ENCODE results near the gene SPATA31C1. TPM values are rescaled to one million over a fixed set of nuclear protein-coding genes. Genes with fewer than 3 reads are reported as not detected.

The SPATA31C1 gene
- total RNA-seq, 1 experiment from 2014 or later = not detected

DNA sequence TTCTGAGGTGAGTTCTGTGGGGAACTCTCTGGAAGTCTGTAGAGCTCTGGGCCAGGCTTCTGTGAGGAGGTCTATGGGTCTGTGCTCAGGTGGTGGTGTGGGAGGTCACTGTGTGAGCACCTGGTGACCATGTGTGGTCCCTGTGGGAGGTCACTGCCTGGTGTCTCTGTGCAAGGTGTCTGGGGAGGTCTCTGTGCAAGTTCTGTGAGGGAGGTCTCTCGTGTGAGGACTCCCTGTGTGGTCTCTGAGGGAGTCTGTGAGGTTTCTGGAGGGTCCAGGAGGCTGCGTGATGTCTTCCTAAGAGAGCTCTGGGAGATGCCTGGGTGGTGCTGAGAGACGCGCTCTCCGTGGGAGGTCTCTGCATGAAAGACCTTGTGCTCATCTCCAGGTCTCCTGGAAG lies 41.1 kb upstream of the SPATA31C1 start (continued):
- TF ChIP-seq, protein P1, sequence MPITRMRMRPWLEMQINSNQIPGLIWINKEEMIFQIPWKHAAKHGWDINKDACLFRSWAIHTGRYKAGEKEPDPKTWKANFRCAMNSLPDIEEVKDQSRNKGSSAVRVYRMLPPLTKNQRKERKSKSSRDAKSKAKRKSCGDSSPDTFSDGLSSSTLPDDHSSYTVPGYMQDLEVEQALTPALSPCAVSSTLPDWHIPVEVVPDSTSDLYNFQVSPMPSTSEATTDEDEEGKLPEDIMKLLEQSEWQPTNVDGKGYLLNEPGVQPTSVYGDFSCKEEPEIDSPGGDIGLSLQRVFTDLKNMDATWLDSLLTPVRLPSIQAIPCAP (CRISPR knock-in tag; IDR thresholded peaks at IDR 0.05) = no peak
- TF ChIP-seq ZNF396 (CRISPR knock-in tag; IDR thresholded peaks at IDR 0.05; ENCODE audit: borderline replicate concordance) (no peak), CREM (CRISPR knock-in tag; IDR thresholded peaks at IDR 0.05) (no peak), ZNF121 (CRISPR knock-in tag; IDR thresholded peaks at IDR 0.05) (no peak), NFYB (CRISPR knock-in tag; conservative IDR thresholded peaks at IDR 0.05; ENCODE audit: low read depth) (no peak)
- TF ChIP-seq, protein P2, sequence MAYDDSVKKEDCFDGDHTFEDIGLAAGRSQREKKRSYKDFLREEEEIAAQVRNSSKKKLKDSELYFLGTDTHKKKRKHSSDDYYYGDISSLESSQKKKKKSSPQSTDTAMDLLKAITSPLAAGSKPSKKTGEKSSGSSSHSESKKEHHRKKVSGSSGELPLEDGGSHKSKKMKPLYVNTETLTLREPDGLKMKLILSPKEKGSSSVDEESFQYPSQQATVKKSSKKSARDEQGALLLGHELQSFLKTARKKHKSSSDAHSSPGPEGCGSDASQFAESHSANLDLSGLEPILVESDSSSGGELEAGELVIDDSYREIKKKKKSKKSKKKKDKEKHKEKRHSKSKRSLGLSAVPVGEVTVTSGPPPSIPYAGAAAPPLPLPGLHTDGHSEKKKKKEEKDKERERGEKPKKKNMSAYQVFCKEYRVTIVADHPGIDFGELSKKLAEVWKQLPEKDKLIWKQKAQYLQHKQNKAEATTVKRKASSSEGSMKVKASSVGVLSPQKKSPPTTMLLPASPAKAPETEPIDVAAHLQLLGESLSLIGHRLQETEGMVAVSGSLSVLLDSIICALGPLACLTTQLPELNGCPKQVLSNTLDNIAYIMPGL (CRISPR knock-in tag; IDR thresholded peaks at IDR 0.05) = no peak

DNA sequence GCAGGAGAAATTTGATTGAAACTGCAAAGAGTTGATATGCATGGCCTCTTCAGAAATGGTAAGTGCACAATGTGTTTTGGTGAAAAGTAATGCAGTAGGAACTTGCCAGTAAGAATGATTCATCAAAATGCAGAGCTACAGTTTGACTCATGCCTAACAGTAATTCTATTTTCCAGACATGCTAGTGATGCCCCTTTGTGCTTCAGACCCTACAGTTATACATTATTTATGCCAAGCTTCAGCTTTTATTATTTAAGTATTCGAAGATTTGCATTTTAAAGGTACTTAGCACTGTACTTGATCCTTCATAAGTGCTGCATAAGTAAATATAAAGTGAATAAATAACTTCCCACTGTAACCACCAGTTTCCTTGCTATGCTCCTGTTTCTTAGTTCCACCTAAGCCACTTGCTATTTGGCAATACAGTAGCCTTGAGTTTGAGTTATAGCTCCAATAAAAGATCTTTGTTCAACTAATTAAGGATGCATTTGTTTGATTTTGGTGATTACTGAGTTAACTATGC lies 38.7 kb upstream of the SPATA31C1 start:
- TF ChIP-seq SP1 (CRISPR knock-in tag; conservative IDR thresholded peaks at IDR 0.05) (no peak), MYBL2 (CRISPR knock-in tag; IDR thresholded peaks at IDR 0.05) (no peak), ZNF219 (CRISPR knock-in tag; IDR thresholded peaks at IDR 0.05; ENCODE audit: borderline replicate concordance) (no peak), ESRRA (CRISPR knock-in tag; IDR thresholded peaks at IDR 0.05; ENCODE audit: borderline replicate concordance) (no peak), ZBTB43 (CRISPR knock-in tag; IDR thresholded peaks at IDR 0.05) (no peak), CTCF (IDR thresholded peaks at IDR 0.05) (no peak), ZBTB21 (CRISPR knock-in tag; IDR thresholded peaks at IDR 0.05; ENCODE audit: borderline replicate concordance) (no peak), E2F1 (CRISPR knock-in tag; IDR thresholded peaks at IDR 0.05) (no peak), GABPB1 (CRISPR knock-in tag; IDR thresholded peaks at IDR 0.05) (no peak)
- TF ChIP-seq, protein P3, sequence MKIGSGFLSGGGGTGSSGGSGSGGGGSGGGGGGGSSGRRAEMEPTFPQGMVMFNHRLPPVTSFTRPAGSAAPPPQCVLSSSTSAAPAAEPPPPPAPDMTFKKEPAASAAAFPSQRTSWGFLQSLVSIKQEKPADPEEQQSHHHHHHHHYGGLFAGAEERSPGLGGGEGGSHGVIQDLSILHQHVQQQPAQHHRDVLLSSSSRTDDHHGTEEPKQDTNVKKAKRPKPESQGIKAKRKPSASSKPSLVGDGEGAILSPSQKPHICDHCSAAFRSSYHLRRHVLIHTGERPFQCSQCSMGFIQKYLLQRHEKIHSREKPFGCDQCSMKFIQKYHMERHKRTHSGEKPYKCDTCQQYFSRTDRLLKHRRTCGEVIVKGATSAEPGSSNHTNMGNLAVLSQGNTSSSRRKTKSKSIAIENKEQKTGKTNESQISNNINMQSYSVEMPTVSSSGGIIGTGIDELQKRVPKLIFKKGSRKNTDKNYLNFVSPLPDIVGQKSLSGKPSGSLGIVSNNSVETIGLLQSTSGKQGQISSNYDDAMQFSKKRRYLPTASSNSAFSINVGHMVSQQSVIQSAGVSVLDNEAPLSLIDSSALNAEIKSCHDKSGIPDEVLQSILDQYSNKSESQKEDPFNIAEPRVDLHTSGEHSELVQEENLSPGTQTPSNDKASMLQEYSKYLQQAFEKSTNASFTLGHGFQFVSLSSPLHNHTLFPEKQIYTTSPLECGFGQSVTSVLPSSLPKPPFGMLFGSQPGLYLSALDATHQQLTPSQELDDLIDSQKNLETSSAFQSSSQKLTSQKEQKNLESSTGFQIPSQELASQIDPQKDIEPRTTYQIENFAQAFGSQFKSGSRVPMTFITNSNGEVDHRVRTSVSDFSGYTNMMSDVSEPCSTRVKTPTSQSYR (CRISPR knock-in tag; IDR thresholded peaks at IDR 0.05) = no peak
- TF ChIP-seq, protein P4, sequence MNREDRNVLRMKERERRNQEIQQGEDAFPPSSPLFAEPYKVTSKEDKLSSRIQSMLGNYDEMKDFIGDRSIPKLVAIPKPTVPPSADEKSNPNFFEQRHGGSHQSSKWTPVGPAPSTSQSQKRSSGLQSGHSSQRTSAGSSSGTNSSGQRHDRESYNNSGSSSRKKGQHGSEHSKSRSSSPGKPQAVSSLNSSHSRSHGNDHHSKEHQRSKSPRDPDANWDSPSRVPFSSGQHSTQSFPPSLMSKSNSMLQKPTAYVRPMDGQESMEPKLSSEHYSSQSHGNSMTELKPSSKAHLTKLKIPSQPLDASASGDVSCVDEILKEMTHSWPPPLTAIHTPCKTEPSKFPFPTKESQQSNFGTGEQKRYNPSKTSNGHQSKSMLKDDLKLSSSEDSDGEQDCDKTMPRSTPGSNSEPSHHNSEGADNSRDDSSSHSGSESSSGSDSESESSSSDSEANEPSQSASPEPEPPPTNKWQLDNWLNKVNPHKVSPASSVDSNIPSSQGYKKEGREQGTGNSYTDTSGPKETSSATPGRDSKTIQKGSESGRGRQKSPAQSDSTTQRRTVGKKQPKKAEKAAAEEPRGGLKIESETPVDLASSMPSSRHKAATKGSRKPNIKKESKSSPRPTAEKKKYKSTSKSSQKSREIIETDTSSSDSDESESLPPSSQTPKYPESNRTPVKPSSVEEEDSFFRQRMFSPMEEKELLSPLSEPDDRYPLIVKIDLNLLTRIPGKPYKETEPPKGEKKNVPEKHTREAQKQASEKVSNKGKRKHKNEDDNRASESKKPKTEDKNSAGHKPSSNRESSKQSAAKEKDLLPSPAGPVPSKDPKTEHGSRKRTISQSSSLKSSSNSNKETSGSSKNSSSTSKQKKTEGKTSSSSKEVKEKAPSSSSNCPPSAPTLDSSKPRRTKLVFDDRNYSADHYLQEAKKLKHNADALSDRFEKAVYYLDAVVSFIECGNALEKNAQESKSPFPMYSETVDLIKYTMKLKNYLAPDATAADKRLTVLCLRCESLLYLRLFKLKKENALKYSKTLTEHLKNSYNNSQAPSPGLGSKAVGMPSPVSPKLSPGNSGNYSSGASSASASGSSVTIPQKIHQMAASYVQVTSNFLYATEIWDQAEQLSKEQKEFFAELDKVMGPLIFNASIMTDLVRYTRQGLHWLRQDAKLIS (CRISPR knock-in tag; IDR thresholded peaks at IDR 0.05; ENCODE audit: borderline replicate concordance) = no peak
- TF ChIP-seq, protein P5, sequence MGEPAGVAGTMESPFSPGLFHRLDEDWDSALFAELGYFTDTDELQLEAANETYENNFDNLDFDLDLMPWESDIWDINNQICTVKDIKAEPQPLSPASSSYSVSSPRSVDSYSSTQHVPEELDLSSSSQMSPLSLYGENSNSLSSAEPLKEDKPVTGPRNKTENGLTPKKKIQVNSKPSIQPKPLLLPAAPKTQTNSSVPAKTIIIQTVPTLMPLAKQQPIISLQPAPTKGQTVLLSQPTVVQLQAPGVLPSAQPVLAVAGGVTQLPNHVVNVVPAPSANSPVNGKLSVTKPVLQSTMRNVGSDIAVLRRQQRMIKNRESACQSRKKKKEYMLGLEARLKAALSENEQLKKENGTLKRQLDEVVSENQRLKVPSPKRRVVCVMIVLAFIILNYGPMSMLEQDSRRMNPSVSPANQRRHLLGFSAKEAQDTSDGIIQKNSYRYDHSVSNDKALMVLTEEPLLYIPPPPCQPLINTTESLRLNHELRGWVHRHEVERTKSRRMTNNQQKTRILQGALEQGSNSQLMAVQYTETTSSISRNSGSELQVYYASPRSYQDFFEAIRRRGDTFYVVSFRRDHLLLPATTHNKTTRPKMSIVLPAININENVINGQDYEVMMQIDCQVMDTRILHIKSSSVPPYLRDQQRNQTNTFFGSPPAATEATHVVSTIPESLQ (CRISPR knock-in tag; IDR thresholded peaks at IDR 0.05) = no peak
- DNase-seq (ENCODE audit: low spot score) = no peak
- Mint-ChIP-seq H3K9me3 (peaks cover 20% of the 10 kb centered on the region), H3K4me1 (peaks cover 53% of the 10 kb centered on the region), H3K27me3 (ENCODE audit: low read depth) (peaks cover 13% of the 10 kb centered on the region), H3K27ac (no peak overlapping the region), H3K36me3 (peaks cover 3% of the 10 kb centered on the region), H3K4me3 (no peak overlapping the region)
- POLR2A ChIA-PET = no interaction called here
- CTCF ChIA-PET = interaction anchor here (0.8 kb wide), 1 partner anchor 16 kb away, joined by 3 read pairs; no protein-coding TSS in a partner anchor
- ATAC-seq = no peak

All from WTC11 (cell line).